ENCODE data around the gene USP43.

DNA sequence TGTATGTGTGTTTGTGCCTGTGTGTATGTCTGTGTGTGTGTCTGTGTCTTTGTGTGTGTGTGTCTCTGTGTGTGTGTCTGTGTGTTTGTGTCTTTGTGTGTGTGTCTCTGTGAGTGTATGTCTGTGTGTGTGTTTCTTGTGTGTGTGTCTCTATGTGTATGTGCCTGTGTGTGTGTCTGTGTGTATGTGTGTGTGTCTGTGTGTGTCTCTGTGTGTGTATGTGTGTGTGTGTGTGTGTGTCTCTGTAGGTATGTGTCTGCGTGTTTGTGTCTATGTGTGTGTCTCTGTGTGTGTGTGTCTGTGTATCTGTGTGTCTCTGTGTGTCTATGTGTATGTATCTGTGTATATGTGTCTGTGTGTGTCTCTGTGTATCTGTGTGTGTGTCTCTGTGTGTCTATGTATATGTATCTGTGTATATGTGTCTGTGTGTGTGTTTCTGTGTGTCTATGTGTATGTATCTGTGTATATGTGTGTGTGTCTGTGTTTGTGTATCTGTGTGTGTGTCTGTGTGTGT is 70.2 kb downstream of the USP43 start:
- TF ChIP-seq GATA3 (IDR thresholded peaks at IDR 0.05; ENCODE audit: low read depth, low read length) (no peak), GATA2 (IDR thresholded peaks at IDR 0.05; ENCODE audit: low read depth, low read length) (no peak)
